A549 treated with Mapracorat at 1 μM for 4 hours (cell line): ENCODE data around the gene COMMD3. TPM values are rescaled to one million over a fixed set of nuclear protein-coding genes. Genes with fewer than 3 reads are reported as not detected.

Experiments used
- total RNA-seq: library from RNA; stranded (reverse); fragments of 200-300 nt; extraction: Qiagen RNA extraction; gene quantifications from 5 replicates; pipeline ENCODE4 v1.2.3, GENCODE V29; 2022

Gene COMMD3
- total RNA-seq: 45.5 to 56.0 TPM (median 52.9 TPM) in 5 replicates

GRCh38 chr10:22316286-22317075 is at the start of gene COMMD3:
Gene COMMD3 (plus strand): TSS chr10:22316388. CDS start chr10:22316418, 30 bp downstream.

DNA sequence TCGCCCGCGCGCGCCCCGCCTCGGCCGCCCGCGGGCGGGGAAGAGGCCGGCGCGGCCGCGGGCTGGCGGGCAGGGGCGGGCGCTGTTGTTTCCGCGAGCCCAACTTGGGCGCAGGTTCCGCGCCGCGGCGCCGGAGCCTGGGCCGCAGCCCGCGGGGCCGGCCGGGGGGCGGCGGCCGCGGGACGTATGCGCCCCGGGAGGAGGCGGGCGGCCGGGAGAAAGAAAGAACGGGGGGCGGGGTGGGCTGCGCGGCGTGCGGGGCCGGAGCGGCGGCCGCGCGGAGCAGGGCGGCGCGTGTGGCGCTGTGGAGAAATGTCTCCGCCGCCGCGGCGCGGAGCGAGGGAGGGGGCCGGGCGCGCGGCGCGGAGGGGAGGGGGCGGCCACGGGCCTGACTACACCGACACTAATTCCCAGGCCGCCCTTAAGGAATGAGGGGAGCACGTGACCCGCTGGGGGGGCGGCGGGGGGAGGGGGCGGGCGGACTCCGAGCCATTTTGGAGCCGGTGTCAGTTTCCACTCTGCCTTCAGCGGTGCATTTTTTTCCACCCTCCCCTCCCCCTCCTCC is 4.5 kb downstream of the COMMD3 start, which contains the start of gene BMI1:
Gene BMI1 (plus strand): TSS at position 509 of the 565 bp plus-strand sequence. CDS start 5,351 bp downstream, outside the sequence.

DNA sequence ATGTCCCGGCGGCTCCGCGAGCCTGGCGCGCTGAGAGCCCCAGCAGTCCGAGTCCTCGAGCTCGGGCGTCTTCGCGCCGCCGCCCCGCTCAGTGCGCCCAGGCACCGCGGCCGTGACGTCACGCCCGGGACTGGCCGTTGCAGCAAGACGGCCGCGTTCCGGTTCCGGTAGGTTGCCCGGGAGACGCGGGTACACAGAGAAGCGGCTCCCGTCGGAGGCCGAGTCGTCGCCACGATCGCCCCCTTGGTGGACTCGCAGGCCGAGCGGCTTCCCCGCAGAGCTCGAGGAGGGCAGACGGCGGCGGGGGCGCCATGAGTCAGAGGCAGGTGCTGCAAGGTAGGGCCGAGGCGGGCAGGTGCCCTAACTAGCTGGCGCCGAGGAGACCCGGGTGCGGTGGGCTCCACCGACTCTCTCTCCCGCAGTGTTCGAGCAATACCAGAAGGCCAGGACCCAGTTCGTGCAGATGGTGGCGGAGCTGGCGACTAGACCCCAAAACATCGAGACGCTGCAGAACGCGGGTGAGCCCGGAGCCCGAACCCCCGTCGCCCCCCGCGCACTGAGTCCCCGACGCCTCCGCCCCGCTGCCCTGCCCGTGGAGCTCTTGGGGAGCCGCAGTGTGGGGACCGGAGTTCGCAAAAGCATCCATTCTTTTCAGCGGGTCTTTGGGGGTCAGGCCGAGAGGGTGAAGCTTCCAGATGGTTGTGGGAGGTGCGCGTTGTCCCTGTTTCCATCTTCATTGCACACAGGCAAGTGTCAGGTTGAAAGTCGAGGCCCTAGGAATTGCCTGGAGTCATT is 29.3 kb downstream of the COMMD3 start, which contains the start of gene SPAG6:
Gene SPAG6 (plus strand): TSS at position 196 of the 795 bp plus-strand sequence. CDS start 116 bp downstream, at position 312.

Other genes with a start within 250 kb of the COMMD3 start
- 0.14 to 0.23 TPM (median 0.16 TPM) in 4 of 5 replicates, not detected in the other for gene EBLN1, start 98.4 kb upstream of the COMMD3 start, total RNA-seq
- gene BMI1, start 4.7 kb downstream of the COMMD3 start, total RNA-seq: 31.0 to 38.5 TPM (median 37.0 TPM) in 5 replicates
- not detected in 5 replicates for gene SPAG6, start 29.1 kb downstream of the COMMD3 start, total RNA-seq